HG02759 (cell line): ENCODE measurements around the gene TNPO2.
A peak's percentile ranks its signal among the peaks of the same experiment; 100 is the strongest.
"Not testable (repeated sequence)": the region's sequence is repeated elsewhere in the genome, so short reads cannot be mapped to it uniquely, and the experiment has no call there.

Source experiments
- ATAC-seq: cut with Tn5 transposase; IDR thresholded peaks from one replicate; pipeline ENCODE4 v1.9.1; 2021; ENCODE audit warnings: mild to moderate bottlenecking, moderate library complexity; ENCODE audit not compliant: unreplicated experiment

Gene TNPO2

GRCh38 chr19:12706332-12706718, 17.4 kb downstream of the TNPO2 start:
- ATAC-seq: no peak

DNA sequence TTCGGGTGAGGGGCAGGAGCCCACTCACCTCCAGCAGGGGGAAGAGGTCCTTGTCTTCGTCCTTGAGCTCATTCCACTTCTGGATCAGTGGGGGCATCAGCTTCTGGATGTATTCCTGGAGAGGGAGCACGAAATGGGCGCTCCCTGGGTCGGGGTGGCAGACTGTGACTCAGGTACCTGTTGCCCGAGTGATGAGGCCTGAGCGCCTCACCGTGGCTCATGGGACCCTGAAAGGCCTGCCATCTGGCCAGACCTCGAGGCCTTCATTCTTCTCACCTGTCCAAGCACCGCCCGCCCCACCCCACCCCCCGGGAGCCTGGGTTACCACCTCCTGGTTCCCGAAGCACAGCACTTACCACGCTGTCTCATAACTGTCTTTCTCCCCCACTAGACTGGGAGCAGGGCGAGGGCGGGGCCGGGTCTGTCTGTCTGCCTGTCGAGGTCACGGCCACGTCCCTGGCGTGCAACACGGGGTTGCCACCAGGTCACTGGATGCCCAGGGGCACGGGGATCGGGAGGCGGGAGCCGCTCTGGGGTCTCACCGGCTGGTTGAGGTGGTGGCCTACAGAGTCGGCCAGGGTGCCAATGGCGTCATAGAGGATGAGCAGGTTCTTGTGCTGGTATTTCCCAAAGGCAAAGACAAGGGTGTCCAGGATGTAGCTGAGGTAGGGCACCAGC, 17.9 kb downstream of the TNPO2 start:
- no peak for ATAC-seq

- ATAC-seq: no peak
These were observed 18.6 kb downstream of the TNPO2 start for GRCh38 chr19:12705169-12705568.

DNA sequence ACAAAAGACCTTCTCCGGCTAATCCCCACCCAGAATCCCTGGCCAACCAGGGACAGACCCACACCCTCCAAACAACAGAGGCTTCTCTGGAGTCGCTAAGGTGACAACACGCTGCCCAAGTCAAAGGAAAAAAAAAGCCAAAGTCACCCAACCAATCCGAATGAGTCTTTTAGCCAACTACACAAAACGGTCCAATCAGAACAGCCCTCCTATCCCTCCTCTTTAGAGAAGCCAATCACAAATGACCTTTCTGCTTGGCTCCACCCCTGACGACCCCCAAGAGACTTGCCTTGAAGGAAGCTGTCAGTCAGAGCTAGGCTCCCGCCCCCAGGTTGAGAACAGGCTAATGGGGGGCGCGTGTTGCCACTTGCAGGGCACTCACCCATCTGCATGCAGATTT, 20.7 kb downstream of the TNPO2 start:
- no peak for ATAC-seq

DNA sequence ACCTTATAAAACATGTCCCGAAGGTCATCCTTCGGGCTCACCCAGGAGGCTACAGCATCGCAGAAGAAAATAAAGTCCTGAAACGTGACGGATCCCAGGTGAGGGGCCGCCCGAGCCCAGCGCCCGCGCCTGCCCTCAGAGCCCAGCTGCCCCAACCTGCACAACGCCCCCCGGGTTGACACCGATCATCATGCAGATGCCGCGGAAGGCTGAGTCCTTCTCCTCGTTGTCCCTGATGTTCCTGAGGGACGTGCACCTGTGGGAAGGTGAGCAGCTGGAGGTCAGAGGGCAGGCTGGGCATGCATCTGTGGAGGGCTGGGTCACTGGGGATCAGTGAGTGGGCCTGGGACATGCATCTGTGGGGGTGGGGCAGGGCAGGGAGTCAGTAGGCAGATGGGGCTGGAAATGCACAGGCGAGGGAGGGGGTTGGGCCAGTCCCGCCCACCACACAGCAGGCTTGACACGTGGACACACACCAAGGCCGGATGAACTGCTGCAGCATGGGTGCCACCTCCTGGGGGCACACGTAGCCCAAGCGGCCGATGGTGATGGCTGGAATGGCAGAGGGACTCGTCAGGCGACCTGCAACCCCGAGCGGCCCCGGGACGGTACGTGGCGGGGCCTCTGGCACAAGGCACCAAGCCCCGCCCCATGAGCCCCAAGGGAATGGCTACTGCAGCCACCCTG, 22.0 kb downstream of the TNPO2 start:
- no peak for ATAC-seq

DNA sequence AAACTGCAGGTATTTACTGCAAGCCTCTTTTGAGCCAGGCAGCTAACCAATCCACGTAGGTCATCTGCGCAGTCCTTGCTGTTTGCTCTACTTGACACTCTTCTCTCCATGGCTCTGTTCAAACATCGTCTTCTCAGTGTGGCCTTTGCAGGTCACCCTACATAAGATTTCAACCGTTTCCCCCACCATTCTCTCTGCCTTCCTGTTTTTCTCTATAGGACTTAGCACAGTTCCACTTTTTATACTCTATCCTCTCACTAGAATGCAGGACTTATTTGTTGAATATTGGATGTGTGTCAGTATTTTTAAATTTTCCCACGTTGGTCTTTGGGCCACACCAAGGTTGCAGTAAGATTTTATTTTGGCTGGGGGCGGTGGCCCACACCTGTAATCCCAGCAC, 25.6 kb downstream of the TNPO2 start:
- ATAC-seq: no peak

GRCh38 chr19:12697425-12697824, 26.3 kb downstream of the TNPO2 start:
- ATAC-seq: not testable (repeated sequence)

GRCh38 chr19:12696366-12697335, 27.1 kb downstream of the TNPO2 start, which contains the start of gene FBXW9:
FBXW9 (minus strand) TSS chr19:12696631; CDS start chr19:12696581, 50 bp downstream.
- ATAC-seq: peak; percentile 80

GRCh38 chr19:12695997-12696365, 27.8 kb downstream of the TNPO2 start:
- peak; percentile 7 for ATAC-seq

DNA sequence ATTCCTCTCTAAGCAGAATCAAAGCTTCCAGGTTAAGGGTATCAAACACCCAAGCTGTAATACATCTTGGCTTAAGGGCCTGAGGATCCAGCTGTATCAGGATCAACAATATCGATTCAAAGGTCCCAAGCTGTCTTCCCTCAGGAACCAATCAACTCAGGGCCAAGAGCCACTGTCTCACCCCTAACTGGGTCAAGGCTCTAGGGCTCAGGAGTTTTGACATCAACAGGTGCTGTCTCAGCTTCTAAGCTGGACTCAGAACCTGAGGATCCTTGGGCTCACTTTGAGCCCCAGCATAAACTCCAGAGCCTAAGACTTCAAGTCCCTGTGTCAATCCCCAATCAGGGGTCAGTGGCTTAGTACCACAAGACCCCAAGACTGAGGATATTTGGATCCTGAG, 28.2 kb downstream of the TNPO2 start:
- no peak for ATAC-seq

- ATAC-seq: no peak
These were observed 28.6 kb downstream of the TNPO2 start for GRCh38 chr19:12695096-12695495.

DNA sequence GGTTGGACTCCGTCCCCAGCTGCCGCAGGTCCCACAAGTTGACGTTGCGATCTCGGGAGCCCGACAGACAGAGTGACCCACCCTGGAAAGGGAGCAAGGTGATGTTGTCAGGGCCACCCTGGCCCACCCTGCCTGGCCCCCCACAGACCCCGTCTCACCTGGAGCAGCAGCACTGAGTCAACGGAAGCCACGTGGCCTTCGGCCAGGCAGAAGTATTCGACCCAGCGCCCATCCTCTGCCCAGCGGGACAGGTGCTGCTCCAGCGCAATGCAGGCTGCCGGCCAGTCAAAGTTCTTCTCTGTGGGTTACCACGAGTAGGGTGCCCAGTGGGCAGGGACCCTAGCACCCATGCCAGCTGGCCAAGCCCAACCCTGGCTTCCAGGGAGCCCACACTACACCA, 29.1 kb downstream of the TNPO2 start:
- ATAC-seq: no peak

DNA sequence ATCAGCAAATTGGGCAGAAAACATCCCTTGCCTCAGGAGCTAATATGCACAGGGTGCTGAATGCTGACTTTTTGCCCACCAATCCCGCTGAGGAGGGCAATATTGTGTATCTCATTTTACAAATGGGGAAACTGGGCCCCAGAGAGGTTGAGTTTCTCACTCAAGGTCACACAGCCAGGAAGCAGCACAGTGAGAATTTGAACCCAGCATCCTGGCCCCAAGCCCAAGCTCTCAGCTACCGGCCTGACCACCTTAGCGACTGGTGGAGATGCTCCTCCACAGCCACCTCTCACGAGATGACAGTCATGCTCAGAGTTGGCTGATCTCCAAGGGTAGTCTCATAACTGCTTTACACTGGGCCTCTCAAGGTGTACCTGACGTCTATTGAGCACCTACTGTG, 30.8 kb downstream of the TNPO2 start:
- ATAC-seq: no peak

GRCh38 chr19:12689581-12690216, 34.0 kb downstream of the TNPO2 start:
- ATAC-seq: no peak

DNA sequence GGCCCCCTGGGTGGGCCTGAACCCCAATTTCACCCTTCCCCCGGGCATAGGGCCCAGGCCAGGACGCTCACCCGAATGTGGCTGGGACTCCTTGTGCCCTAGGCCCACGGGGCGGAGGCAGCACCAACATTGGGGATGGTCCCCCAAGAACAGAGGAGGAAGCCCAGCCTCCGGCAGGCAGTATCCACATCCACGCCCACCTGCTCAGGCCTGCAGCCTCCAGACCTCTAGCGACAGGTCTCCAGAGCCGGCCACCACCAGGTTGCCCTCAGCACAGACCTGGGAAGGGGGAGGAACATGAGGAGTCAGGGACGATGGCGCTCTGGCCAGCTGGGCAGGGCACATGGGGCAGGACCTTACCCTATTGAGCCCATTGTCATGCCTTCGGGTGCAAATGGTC, 34.7 kb downstream of the TNPO2 start:
- no peak for ATAC-seq

- ATAC-seq: no peak
These were observed 36.1 kb downstream of the TNPO2 start, which contains the start of gene GNG14 for GRCh38 chr19:12687496-12688196. GNG14 (plus strand) TSS chr19:12687998; CDS start chr19:12688049, 51 bp downstream.

DNA sequence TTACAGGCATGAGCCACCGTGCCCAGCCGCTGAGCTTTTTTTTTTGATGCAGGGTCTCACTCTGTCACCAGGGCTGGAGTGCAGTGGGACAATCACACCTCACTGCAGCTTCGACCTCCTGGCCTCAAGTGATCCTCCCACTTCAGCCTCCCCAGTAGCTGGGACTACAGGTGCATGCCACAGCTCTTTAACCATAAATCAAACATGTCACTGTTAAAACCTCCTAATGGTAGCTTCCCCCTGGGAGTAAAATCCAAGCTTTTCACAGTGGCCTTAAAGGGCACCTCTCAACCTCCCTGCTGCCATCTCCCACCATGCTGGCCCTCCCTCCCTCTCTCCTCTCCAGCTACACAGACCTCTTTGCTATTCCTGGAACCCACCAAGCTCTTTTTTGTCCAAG, 37.9 kb downstream of the TNPO2 start:
- ATAC-seq: no peak

DNA sequence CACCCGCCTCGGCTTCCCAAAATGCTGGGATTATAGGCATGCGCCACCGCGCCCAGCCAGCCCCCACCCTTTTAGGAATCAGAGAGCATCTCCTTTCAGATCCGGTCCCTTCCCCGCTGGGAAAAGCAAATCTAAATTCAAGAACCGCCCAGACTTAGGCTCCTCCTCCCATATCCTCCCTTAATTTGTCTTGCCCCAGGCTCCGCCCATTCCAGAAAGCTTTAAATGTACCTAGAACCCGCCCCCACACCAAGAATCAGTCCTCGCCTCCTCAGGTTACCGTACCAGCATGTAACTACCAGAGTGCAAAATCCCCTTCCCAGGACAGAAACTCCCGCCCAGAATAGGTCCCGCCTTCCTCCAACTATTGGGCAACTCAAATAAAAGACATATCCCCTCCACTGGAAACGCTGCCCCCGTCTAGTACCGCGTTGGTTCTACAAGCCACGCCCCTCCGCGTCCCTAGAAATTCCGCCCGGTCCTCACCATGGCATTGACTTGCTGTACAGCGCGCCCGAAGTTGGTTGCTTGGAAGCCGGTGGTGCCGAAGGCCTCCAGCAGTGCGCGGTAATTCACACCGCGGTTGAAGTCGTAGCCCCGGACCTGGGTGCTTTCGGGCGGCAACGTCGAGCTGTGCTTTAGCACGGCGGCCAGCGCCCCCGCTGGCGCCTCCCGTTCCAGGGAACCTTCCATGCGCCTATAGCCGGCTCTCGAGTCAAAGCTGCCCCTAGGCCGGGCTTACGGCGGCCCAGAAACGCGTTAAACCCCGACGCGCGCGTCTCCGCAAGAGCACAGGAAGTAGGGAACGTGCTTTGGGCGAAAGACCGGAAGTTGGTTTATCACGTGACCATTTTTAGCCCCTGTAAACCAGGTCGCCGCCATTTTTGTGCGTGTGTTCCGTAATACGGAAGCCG, 42.4 kb downstream of the TNPO2 start, which contains the start of gene DHPS:
TSS of gene DHPS (minus strand) at position 807 of the 914 bp plus-strand sequence. CDS start at position 693, 114 bp downstream.
- peak; percentile 82 for ATAC-seq

GRCh38 chr19:12680034-12680433, 43.7 kb downstream of the TNPO2 start:
- ATAC-seq: no peak
